Measurements from ENCODE around the gene HRH4. TPM values are rescaled to one million over a fixed set of nuclear protein-coding genes. Genes with fewer than 3 reads are reported as not detected.

The HRH4 gene
- total RNA-seq, 1 experiment from 2014 or later = not detected

DNA sequence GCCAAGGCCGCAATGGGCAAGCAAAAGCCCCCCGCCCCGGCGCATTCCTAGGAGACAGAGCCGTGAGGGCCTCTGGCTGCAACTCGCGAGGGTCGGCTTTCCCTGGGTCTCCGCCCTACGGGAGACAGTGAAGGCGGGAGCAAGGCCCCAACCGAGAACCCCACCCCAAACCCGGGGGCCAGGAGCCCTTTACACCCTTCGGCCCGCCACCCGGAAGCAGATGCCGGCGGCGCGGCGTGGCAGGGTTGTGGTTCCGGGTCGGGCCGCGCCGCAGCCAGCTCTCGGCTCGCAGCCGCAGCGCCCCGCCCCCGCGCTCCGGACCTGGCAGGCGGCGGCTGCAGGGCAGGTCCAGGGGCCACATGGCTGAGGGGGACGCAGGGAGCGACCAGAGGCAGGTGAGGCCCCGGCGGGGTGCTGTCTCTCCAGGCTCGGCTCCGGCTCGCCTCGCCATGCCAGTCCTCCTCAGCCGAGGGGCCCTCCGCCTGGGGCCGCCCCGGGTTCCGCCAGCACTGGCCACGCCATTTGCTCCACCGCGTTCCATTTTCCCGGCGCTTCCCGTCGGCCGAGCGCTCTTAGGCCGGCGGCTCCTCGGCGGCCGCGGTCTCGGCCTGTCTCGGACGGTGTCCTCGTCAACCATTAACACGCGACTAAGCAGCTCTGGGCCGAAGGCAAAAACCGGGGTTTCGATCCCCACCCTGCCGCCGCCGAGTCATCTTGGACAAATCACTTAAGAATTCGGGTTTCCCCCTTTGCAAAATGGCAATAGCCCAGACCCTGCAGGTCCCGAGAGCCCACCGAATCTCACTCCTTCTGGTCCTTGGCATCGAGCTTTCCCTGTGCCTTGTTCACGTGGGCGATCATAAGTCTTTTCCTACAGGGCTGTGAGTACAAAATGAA is 33.8 kb upstream of the HRH4 start, which contains the start of gene IMPACT:
TSS of gene IMPACT (plus strand) at position 273 of the 897 bp plus-strand sequence. CDS start at position 360, 87 bp downstream.
- no peak within 1 kb of the TSS for H3T11ph ChIP-seq (ENCODE audit: low read length)
- peak within 1 kb of the TSS; percentile 58 for H4K8ac ChIP-seq (replicated peaks; ENCODE audit: insufficient read length, low read depth, low read length)
- H3K4ac ChIP-seq (ENCODE audit: low read depth, low read length) = no peak within 1 kb of the TSS
- H3K4me3 Mint-ChIP-seq = peak within 1 kb of the TSS; percentile 88 to 89
- H3K56ac ChIP-seq (ENCODE audit: insufficient read length, low read depth, low read length) = no peak within 1 kb of the TSS
- H3K27ac Mint-ChIP-seq = peak within 1 kb of the TSS; percentile 94 to 100 (median 98)
- H2AFZ ChIP-seq (ENCODE audit: low read length) = no peak within 1 kb of the TSS
- DNase-seq = peak; percentile 93
- no peaks in the 10 kb centered on the region for H4K20me1 ChIP-seq (ENCODE audit: control insufficient read depth, insufficient read depth, insufficient read length)
- H4K5ac ChIP-seq (ENCODE audit: insufficient read length, low read depth, low read length) = no peak within 1 kb of the TSS
- peaks cover 4% of the 10 kb centered on the region; the same call in 1 of the 2 replicates for H3K27me3 Mint-ChIP-seq (ENCODE audit: low read depth)
- H3K27me3 ChIP-seq (ENCODE audit: insufficient read depth, low read length) = no peaks in the 10 kb centered on the region
- H3K18ac ChIP-seq (ENCODE audit: insufficient read length, low read depth, low read length) = peak within 1 kb of the TSS; percentile 97
- H3K79me2 ChIP-seq (ENCODE audit: insufficient read depth, low read length) = peaks cover 3% of the 10 kb centered on the region; the same call in 1 of the 2 replicates
- no peak within 1 kb of the TSS for H2BK12ac ChIP-seq (ENCODE audit: insufficient read length, low read depth, low read length)
- H3K27ac ChIP-seq (ENCODE audit: insufficient read length, low read depth, low read length) = peak within 1 kb of the TSS; percentile 65
- H3K23me2 ChIP-seq (ENCODE audit: insufficient read length, low read depth, low read length, poor library complexity, severe bottlenecking) = peaks cover 16% of the 10 kb centered on the region
- H3K4me1 Mint-ChIP-seq = peaks cover 22 to 23% of the 10 kb centered on the region in 2 experiments
- no peaks in the 10 kb centered on the region for H3K4me1 ChIP-seq (ENCODE audit: insufficient read depth, low read length)
- H3K9me3 ChIP-seq (ENCODE audit: control insufficient read depth, low read depth, low read length) = no peaks in the 10 kb centered on the region
- H2BK5ac ChIP-seq (ENCODE audit: insufficient read length, low read length) = peak within 1 kb of the TSS; percentile 36
- peak within 1 kb of the TSS; percentile 86 for H3K9ac ChIP-seq (ENCODE audit: extremely low read depth, insufficient read length, low read length)
- H3K79me1 ChIP-seq (ENCODE audit: insufficient read depth, low read depth, low read length, poor library complexity, severe bottlenecking) = no peaks in the 10 kb centered on the region
- peak within 1 kb of the TSS; percentile 97 for H3K4me2 ChIP-seq (ENCODE audit: insufficient read depth, insufficient read length, low read length)
- H2BK15ac ChIP-seq (ENCODE audit: low read depth, low read length) = no peak within 1 kb of the TSS
- no CpG with 5 or more reads among the region's 82 CpGs for WGBS (ENCODE audit: extremely low coverage, insufficient read length, low lambda C conversion rate)
- H3K9me3 Mint-ChIP-seq = no peaks in the 10 kb centered on the region
- no peak within 1 kb of the TSS for H2BK20ac ChIP-seq (ENCODE audit: low read depth, low read length, poor library complexity, severe bottlenecking)
- H3K23ac ChIP-seq (ENCODE audit: insufficient read length, low read depth, low read length) = no peak within 1 kb of the TSS
- H2BK120ac ChIP-seq (ENCODE audit: low read depth, low read length, poor library complexity, severe bottlenecking) = peak within 1 kb of the TSS; percentile 62
- TF ChIP-seq, protein P1, sequence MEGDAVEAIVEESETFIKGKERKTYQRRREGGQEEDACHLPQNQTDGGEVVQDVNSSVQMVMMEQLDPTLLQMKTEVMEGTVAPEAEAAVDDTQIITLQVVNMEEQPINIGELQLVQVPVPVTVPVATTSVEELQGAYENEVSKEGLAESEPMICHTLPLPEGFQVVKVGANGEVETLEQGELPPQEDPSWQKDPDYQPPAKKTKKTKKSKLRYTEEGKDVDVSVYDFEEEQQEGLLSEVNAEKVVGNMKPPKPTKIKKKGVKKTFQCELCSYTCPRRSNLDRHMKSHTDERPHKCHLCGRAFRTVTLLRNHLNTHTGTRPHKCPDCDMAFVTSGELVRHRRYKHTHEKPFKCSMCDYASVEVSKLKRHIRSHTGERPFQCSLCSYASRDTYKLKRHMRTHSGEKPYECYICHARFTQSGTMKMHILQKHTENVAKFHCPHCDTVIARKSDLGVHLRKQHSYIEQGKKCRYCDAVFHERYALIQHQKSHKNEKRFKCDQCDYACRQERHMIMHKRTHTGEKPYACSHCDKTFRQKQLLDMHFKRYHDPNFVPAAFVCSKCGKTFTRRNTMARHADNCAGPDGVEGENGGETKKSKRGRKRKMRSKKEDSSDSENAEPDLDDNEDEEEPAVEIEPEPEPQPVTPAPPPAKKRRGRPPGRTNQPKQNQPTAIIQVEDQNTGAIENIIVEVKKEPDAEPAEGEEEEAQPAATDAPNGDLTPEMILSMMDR (conservative IDR thresholded peaks at IDR 0.05) = no peak
- no peak within 1 kb of the TSS for H4K91ac ChIP-seq (ENCODE audit: insufficient read length, low read depth, low read length)
- no peak within 1 kb of the TSS for H2AK5ac ChIP-seq (ENCODE audit: insufficient read length, low read length)
- peak within 1 kb of the TSS; percentile 96 for H3K14ac ChIP-seq (ENCODE audit: insufficient read depth, low read length)
- peaks cover 9 to 22% (median 14%) of the 10 kb centered on the region in 3 experiments; a peak in 6 of 7 replicates for H3K36me3 Mint-ChIP-seq (ENCODE audit: insufficient read depth in 1 of 3, low read depth in 3 of 3)

Measured in H9 (cell line).